NCI-H2107 (cell line): Measurements from ENCODE around the gene MTFR2.
"Not testable (repeated sequence)": the region's sequence is repeated elsewhere in the genome, so short reads cannot be mapped to it uniquely, and the experiment has no call there.

ENCODE experiments used
- DNase-seq: peaks from one replicate; lab custom pipeline; 2025; lab: John Stamatoyannopoulos, UW

MTFR2 gene

GRCh38 chr6:136235233-136235564 is 14.9 kb downstream of the MTFR2 start:
- no peak for DNase-seq

- no peak for DNase-seq
Observed at GRCh38 chr6:136232701-136233100, 17.4 kb downstream of the MTFR2 start.

DNA sequence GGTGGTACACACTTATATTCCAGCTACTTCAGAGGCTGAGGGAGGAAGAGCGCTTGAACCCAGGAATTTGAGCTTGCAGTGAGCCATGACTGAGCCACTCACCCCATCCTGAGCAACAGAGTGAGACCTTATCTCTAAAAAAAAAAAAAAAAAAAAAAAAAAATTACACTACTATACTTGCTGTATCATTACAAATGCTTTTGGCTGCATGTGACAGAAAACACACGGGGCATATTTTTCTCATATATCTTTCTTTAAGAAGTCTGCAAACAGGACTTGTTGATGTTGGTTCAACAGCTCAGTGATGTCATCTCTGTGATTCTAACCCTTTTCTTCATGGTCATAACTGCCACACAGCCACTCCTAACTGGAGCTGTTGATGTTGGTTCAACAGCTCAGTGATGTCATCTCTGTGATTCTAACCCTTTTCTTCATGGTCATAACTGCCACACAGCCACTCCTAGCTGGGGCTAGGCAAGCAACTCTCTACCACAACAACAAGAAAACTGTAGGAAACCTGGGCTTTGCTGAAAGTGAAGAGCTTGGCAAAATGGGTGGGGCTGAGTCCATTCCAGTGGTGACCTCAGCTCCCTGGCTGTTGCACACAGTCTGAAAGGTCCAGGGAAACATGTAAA is 19.8 kb downstream of the MTFR2 start:
- DNase-seq, result no peak

GRCh38 chr6:136228814-136229213 is 21.3 kb downstream of the MTFR2 start:
- DNase-seq, result no peak

DNA sequence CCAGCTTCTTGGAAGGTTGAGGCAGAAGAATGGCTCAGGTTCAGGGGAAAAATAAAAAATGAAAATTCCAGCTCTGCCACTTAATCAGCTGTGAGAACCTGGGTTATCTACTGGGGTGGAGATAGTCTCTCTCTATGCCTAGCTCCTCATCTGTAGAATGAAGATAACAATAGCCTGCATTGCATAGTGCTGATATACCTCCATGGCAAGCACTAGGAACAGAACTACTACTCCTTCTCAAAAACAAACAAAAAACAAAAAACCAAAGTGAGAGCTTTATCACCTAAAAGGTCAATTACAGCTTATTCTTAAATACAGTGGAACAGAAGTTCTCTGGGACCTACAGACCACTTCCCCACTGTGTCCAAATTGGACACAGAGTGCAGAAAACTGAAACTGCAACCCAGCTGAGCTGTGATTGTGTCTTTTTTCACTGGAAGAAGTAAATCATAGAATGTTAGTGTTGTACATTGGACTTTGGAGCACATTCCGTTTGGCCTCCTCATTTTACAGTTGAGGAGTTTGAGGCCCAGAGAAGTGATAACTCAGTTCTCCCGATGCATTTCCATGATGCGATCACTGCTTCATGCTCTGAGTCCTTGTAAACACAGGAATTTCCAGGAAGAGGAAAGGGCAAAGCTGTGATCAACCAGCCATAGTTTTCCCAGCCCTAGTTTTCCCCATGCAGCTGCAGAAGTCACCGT is 23.3 kb downstream of the MTFR2 start:
- no peak for DNase-seq

DNA sequence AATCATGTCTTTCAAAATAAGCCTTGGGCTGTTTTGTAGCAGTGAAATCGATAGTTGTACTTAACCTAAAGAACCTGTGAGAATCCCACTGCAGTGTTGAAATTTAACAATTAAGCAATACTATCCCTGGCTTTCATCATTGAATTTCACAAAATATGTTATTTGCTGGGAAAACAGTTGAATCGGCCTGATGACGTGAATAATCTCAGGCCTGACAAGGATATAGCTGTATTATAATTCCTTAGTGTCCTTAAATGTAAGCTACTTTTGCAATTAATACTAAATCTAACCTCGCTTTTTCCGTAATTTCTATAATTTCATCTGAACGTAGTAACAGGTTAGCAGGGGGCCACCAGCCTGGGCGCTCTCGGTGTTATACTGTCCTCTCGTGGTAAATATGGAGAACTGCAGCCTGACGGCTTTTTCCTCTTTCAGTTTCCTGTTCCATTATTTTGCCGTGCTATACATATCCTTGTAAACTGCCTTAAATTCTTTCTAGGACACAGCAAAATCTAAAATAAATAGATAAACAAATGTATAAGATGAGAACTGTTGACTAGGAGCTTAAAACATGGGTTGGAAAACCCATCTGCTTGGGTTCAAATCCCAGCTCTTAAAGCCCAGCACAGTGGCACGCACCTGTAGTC is 24.0 kb downstream of the MTFR2 start:
- DNase-seq, result peak; percentile 17

- no peak for DNase-seq
Observed at GRCh38 chr6:136225496-136225895, 24.6 kb downstream of the MTFR2 start.

DNA sequence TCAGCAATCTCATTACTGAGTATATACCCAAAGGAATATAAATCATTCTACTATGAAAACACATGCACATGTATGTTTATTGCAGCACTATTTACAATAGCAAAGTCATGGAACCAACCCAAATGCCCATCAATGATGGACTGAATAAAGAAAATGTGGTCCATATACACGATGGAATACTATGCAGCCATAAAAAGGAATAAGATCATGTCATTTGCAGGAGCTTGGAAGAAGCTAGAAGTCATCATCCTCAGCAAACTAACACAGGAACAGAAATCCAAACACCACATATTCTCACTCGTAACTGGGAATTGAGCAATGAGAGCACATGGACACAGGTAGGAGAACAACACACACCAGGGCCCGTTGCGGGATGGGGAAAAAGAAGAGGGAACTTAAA is 25.1 kb downstream of the MTFR2 start:
- not testable (repeated sequence) for DNase-seq

- DNase-seq, result no peak
Observed at GRCh38 chr6:136216503-136217401, 33.4 kb downstream of the MTFR2 start.

GRCh38 chr6:136213853-136214252 is 36.3 kb downstream of the MTFR2 start:
- DNase-seq, result no peak

DNA sequence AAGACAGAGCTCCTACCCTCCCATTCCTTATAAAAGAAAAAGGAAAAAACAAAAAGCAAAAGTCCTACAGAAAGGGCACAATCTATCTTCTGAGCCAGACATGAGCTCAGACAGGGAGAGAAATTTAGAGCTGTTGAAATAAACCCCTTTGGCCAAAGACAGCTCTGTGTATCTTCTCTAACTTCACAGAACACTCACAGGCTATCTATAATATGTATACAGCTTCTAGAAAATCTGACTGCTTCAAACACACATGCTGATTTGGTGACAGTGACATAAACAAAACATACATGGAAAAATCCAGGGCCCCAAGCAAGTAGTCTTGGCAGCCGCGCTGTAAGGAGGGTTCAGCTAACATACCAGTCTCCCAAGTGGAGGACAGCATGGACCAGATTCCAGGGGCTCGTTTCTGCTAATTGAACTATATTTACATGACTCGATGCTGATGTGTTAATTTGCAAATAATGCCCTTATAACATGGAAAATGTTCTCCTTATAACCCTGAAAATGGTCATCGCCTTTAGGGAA is 37.0 kb downstream of the MTFR2 start:
- DNase-seq, result no peak

- no peak for DNase-seq
Observed at GRCh38 chr6:136212608-136213007, 37.5 kb downstream of the MTFR2 start.

DNA sequence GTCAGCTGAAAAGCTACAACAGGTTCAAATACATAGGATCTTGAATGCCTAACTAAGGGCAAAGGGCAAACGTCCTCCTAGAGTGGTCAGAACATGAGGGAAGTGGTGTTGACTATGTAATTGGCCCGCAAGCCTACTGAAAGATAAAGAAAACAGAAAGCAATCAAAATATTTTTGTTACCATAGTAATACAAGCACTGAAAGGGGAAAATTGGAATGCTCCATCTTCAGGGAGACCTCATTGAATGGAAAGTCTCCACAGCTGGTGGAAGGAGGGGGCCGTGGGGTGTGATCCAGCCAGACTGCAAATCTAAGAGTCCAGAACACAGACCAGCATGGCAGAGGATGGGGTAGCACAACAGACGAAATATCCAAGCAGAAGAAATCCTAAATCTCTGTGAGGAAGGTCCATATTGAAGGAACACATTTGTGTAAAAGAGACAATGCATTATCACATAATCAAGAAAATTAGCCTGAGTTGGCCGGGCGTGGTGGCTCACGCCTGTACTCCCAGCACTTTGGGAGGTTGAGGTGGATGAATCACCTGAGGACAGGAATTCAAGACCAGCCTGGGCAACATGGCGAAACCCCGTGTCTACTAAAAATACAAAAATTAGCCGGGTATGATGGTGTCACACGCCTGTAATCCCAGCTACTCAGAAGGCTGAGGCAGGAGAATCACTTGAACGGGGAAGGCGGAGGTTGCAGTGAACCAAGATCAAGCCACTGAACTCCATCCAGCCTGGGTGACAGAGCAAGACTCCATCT is 39.5 kb downstream of the MTFR2 start:
- no peak for DNase-seq

GRCh38 chr6:136209496-136209895 is 40.6 kb downstream of the MTFR2 start:
- DNase-seq, result no peak

- DNase-seq, result no peak
Observed at GRCh38 chr6:136208783-136209182, 41.3 kb downstream of the MTFR2 start.

DNA sequence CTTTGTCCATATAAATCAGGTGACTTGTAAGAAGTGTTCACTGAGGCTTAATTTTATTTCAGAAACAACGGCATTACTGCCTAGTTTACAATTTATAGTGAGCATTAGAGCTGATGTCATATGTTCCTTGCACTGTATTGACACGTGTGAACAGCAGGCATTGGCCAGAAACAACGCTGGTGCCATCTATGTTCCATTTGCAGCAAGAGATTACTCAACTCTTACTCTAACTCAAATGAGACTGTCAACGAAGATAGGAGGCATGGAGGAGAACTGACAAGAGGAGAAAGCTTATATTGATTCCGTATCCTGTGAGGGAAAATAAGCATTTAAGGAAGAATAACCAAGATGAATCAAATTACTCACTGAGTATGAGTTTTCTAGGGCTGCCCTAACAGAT is 48.4 kb downstream of the MTFR2 start:
- no peak for DNase-seq

DNA sequence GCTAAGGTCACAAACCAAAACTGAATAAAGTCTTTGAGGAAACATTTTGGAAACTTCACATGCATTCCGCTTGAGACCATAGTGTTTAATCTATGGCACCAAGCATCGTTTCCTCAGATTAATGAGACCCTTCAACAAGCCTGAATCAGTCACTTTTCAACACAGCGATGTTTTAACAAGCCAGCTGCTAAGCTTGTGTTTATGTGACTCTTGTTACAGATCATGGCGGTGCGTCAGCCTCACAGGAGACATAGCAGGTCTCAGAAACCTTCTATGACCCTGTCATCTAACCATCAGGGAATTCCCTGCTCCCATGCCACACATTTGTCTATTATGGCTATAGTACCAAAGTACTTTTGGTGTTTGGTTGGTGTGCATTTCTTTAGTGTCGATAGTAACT is 57.2 kb downstream of the MTFR2 start:
- no peak for DNase-seq

DNA sequence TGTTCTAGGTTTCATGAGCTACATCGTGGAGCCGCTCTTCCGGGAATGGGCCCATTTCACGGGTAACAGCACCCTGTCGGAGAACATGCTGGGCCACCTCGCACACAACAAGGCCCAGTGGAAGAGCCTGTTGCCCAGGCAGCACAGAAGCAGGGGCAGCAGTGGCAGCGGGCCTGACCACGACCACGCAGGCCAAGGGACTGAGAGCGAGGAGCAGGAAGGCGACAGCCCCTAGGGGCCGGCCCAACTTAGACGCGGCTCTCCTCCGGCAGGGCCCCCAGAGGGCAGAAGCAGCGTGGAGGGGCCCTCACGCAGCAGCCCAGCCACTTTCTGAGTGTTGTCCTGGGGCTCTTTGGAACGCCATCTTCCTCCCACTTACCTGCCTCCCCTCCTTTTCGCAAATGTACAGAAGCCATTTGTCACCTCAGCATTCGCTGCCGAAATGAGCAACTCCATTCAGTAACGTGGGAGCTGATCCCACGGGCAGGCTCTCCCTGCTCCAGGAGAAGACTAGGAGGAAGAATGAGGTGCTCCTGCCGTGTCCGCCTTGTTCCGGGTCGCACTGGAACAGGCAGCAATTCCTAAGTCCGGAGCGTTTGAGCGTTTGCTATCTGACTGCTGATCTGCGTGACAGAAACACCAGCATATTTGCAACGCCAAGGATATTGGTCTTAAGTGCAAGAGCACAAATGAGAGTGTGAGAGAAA is 58.4 kb downstream of the MTFR2 start:
- no peak for DNase-seq

- no peak for DNase-seq
Observed at GRCh38 chr6:136189104-136189503, 61.0 kb downstream of the MTFR2 start.

- DNase-seq, result no peak
Observed at GRCh38 chr6:136188486-136188885, 61.6 kb downstream of the MTFR2 start.

DNA sequence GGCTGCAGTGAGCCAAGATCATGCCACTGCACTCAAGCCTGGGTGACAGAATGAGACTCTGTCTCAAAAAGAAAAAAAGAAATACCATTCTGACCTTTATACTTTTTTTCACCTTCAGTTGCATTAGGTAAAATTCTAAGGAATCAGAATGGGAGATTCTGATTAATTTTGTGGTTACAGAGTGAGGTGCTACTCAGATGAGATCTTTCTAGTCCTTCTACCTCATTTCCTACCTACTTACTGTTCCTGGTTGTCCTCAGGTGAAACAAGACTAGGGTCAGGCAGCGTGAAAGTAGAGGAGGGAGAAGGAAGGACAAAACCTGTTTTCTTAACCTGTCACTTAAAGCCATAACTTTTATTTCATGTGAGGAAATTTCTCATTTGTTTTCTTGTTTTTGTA is 63.7 kb downstream of the MTFR2 start:
- DNase-seq, result no peak
